LoVo (cell line): ENCODE measurements around the gene DNM3.

Source experiments
- DNase-seq: peaks from one replicate; pipeline ENCODE4 v3.0.0-alpha.2; 2016; ENCODE audit warnings: low spot score

Gene DNM3

DNA sequence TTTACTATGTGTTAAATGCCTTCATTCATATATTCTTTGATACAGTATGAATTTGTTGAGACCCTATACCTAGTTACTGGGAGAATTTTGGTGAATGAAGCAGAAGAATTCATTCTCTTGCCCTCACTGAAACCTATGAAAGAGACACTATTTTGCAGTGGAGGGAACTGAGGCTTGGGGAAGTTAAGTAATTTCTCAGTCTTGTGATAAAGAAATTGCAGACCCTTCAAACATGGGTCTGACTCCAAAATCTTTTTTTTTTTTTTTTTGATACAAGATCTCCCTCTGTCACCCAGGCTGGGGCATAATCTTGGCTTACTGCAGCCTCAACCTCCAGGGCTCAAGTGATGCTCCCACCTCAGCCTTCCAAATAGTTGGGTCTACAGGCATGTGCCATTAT is 132.1 kb downstream of the DNM3 start:
- no peak for DNase-seq

DNA sequence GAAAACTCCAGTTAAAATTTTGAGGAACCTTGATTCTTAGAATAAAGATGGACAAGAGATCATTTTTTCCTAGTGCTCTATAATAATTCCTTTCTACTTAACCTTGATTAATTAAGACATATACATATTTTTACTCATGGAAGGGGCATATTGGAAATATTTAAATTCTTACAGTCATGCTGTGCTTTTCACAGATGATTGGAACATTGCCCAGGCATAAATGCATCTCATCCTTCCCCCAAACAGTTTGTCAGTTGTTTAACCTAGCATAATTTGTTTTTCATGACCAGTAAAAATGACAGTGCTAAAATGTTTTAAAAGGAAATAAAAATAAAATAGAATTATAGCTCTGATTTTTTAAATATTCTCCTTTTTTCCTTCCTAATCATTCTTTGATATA is 140.0 kb downstream of the DNM3 start:
- no peak for DNase-seq

DNA sequence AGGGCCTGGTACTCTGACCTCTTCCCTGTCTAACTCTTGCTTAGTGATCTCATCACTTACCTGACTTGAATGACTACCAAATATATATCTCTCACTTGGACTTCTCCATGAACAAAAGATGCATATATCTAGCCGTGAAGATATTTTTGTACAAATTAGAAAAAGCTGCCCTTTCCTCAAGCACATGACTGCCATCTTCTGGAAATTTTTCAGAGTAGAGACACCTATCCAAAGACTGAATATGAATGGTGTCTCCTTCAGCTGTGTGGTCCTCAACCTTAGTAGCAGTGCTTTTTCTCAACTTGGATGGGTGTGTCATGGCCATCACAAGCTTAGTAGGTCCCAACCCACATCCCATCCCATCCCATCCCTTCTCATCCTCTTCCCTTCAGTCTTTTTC is 142.3 kb downstream of the DNM3 start:
- DNase-seq: peak; percentile 30

DNA sequence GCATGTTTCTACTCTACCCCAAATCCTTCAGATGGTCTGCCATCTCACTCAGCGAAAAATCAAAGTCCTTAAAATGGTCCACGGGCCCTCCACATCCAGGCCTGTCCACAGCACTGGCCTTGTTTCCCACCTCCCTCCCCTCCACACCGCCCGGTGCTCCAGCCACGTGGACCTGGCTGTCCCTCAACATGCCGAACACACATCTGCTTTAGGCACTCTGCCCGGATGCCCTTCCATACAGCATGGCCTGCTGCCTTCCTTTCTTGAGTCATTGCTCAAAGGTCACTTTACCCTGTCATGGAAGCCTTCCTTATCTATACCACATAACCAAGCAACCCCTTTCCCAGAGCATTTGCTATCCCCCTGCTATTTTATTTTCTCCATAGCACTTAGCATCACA is 143.0 kb downstream of the DNM3 start:
- DNase-seq: peak; percentile 30

DNA sequence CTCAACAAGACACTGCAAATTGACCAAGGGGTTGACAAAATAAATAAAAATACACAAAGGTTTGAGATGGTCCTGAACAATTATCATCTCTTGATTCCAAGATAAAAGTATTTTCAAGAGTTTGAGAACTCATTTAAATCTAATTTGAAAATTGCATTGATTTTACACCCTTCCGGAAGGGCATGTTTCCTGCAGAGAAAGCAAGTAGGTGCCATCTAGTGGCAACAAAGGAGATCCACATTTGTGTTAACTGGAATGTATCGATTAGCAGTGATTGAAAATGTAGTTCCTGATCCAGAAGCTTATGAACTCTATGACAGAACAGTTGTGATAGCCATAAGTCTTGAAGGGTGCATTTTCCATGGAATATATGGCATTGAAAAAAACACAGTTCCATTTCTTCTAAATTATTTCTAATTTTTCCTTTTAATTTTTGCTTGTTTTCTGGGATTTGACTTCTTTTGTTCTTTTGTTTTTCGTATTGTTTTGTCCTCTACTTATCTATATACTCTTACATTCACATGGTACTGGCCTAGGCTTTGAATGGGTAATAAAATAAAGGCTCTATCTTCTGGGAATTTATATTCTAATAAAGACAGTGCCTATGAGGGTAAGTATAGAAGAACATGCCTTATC is 143.7 kb downstream of the DNM3 start:
- peak; percentile 43 for DNase-seq

DNA sequence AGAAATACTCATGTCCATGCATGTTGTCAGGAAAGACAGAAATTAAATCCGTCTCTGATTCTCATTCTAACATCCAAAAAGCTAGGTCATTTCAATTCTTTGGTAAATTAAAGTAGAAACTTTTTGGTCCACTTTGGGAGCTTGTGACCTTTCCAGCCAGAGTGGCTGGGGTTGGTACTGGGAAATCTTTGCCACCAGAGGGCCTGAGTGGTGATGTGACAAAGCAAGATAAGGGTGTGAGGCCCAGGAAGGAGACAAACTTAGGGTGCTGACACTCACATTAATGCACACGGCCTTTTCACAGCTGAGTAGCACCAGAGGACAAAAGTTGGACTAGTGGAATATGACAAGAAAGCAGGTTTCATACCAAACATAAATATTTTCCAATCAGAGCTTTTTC is 144.3 kb downstream of the DNM3 start:
- DNase-seq: no peak

DNA sequence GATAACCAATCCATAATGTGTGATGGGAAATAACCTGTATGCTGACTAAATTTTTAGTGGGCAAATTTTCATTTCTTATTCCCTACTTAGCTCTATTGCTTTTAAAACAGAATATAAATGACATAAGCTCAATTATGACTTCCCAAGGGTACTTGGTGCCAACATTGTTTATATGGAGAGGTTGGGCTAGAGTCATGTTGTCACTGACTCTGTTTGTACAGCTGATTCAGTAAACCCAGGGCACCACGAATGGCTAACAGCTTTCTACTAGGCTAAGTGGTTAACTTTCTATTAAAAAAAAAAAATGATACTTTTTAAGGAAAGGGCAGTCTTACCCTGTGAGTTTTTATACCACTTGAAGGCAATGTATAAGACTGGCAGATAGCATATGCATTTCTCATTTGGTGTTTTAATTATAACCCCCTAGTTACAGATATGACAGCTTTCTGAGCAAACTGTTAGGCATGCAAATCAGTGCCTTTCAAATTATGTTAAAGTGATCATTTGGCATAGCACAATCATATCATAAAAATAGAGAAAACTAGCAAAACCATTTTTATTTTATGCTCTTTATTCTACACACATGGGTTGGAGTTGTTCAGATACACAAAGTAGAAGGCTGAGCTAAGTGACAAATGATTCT is 147.1 kb downstream of the DNM3 start:
- DNase-seq: no peak

DNA sequence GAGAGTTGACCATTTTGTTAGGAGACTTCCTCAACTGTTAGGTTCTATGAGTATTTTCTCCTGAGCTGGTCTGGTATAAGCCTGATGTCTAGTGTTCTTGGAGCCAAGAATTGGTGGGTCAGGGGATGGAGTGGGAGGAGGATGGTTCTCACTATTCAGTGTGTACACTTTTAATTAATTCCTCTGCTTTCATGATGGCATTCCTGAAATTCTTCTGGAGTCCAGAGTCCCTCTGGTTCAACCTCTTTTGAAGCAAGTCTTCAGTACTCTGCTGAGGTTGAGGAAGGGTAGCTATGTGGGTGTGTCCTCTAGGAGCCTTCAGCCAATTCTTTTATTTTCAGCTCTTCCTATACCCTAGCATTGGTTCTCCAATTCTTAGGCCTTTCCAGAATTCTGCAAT is 149.1 kb downstream of the DNM3 start:
- DNase-seq: no peak

DNA sequence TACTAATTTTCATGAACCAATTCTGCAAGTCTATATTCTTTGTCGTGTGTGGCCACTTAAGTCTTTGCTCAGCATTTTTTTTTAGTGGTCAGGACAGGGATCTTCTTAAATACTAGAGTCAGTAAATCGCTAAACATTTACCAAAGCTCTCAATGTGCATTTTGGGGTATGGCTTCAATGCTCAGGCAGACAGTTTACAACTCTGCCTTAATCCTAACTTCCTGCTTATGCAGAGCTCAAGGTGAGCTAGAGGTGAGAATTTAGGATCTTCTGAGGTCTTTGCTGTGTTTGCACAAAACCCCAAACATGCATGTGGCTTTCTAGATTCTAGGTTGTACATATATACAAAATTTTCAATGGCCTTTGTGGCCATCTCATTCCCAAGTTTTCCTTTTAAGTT is 153.0 kb downstream of the DNM3 start:
- DNase-seq: no peak

DNA sequence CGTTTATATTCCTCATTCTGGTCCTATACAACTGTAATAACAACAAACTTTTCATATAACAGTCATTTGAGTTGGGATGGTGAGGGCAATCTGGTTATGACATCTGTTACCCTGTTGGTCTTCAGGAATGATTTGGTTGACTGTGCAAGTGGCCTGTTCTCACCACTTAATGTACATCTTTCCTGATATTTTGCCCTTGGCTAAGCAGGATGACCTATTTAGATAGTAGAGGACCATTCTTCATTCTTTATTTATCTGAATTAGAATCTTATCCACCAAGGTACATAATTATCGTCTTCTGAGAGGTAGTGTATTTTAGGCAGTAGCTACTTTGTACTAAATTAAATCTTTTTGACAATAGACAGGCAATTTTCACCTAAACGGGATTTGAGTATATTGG is 154.3 kb downstream of the DNM3 start:
- DNase-seq: no peak

DNA sequence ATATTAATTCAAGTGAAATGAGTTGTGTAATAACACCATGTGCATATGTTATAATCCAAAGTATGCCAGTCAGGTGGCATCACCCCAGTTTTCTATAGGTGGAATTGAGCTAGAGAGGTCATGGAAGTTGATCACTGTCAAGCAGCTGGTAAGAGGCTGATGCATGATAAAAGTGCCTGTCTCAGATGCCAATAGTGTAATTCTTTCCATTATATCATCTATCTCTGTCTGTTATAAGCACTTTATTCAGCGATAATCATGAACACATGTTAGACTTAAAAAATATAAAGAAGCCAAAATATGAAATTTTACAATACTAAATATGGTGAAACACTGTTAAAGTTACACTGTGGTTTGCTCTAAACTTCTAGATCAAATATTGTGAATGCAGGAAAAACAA is 156.6 kb downstream of the DNM3 start:
- no peak for DNase-seq

DNA sequence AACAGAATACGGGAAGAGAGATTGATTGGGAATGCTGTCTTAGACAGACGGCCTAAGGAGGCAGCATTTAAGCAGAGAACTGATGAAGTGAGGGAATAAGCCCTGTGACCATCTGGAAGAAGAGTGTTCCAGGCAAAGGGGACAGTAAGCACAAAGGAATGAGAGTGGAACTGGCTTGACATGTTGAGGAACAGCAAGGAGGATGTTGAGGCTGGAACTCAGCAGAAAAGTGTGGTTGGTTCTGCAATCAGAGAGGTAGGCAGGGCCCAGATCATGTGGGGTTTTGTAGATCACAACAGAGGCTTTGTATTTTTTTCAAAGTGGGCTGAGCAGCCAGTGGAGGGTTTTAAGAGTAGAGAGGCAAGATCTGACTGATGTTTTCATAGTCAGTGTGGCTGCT is 157.4 kb downstream of the DNM3 start:
- DNase-seq: no peak

DNA sequence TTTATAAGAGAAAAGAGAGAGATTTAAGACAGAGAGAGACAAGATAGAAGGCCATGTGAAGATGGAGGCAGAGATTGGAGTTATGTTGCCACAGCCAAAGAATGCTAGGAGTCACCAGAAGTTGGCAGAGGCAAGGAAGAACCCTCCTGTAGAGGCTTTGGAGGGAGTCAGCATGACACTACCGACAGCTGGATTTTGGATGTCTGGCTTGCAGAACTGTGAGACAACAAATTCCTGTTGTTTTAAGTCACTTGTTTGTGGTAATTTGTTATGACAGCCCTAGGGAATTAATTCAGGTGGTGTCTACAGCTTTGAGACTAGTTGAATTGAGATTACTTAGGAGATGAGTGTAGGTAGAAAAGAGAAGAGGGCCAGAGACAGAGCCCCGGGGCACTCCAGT is 158.5 kb downstream of the DNM3 start:
- no peak for DNase-seq

DNA sequence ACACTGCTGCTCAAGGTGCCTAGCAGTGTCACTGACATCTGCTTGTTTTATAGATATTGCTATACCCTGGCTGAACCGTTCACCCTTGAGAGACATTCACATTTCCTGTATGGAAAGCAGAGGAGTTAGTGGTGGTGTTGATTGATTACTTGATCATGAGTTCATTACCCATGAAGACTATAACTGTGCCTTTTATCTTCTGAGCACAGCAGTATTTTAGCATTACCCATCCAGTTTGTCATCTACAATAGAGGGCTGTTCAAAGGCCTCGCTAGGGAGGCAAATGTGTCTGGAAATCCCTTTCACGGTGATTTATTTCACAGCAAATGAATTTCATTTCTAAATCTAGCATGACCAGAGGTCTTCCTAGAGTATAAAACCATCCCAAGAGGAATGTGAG is 160.0 kb downstream of the DNM3 start:
- DNase-seq: no peak

DNA sequence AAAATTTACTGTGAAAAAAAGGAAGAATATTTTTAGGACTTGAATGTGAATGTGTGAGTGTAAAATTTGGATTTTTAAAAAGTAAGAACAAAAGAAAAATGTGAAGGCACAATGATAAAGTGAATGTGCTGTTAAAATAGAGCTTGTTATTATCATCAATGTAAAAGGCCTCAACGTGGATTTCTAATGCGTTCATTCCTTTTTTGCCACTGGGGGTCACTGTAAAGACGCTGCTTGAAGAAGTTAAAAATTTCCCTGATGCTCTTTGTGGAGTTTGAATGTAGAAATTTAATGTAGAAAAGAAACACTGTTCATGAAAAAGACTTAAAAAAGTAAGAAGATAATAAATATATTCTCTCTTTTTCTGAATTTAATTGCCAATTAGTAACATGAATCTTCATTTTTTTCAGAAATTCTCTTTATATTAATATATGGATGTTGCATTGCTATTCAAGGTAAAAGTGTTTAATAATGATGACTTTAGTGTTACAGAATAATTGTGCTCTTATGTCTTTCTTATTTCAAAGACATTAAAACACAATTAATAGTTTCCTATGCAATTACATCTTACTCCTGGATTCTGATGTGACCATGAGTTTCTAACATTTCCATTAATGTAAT is 161.5 kb downstream of the DNM3 start:
- peak; percentile 32 for DNase-seq

DNA sequence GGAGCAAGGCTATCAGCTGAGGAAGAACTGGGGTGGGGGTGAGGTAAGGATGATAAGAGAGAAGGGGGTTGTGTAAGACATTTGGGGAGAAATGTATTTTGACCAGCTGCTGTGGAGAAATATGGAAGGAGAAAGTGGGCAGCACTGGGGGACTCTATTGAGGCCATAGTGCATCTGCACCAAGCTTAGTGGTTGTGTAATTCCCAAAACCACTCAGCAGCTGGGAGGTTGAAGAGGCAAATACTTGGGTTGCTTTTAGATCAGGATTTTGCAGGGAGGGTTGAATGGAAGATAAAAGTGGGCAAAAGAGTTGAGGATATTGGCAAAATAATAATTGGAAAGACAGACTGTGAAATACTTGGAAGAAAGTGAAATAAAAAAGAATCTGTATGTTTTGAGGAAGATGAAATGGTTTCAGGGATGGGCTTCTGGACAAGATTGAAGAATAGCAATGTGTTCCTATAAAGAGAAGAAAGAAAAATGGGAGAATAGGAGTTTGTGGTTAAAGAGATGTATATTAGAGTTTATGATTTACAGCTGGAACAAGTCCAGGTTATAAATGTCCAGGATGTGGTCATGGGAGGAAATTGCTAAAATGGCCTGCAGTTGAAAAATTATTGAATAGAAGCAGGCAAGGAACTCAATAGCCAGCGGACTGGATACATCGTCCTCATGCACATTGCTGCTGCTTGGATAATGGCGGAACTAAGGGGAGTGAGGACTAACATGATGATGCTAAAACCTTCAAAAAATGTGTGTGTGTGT is 162.7 kb downstream of the DNM3 start:
- no peak for DNase-seq

DNA sequence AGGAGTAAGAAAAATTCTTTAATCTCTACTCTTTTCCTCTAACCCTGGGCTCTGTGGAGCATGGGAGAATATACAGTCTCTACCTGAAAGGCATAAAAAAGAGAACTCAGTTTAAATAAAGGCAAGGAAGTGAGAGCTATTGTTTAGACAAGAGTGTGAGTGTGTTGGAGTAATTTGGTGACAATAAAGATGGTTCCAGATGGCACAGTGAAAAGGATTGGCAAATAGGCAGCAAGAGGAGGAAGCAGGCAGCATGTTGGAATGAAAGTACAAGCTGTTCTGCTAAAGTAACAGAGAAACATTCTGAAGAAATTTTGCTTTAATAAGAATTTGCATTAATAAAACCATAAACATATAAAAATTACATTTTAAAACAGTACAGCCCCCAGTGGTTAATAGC is 163.4 kb downstream of the DNM3 start:
- no peak for DNase-seq

DNA sequence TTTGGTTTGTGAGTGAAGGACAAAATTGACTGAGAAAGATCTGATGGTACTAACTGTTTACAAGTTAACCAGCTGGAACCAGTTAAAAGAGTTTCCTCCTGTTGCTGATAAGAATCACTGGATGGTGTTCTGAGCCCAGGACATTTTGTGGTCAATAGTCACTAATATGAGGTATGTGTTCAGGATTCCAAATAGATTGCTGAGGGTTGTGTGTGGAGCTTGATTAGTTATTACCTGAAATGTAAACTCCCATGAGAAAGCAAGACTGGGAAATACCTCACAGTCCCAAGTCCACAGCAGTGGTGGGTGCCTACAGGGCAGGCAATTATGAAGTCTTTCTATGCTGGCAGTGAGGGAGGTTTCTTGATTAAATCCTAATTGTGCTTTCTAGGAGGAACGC is 164.6 kb downstream of the DNM3 start:
- peak; percentile 17 for DNase-seq

DNA sequence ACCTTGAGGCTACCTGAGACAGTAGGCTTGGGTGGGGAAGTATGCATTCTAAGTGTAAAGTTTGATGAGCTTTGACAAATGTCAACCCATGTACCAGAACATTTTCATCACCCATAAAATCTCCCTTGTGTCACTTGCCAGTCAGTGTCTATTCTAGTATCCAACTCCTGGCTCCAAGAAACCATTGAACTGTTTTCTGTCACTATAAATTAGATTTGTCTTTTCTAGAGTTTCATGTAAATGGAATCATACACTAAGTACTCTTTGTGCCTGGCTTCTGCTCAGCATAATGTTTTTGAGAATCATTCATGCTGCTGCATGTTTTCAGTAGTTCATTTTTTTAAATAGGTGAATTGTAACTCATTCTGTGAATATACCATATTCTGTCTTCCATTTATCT is 165.4 kb downstream of the DNM3 start:
- DNase-seq: no peak

DNA sequence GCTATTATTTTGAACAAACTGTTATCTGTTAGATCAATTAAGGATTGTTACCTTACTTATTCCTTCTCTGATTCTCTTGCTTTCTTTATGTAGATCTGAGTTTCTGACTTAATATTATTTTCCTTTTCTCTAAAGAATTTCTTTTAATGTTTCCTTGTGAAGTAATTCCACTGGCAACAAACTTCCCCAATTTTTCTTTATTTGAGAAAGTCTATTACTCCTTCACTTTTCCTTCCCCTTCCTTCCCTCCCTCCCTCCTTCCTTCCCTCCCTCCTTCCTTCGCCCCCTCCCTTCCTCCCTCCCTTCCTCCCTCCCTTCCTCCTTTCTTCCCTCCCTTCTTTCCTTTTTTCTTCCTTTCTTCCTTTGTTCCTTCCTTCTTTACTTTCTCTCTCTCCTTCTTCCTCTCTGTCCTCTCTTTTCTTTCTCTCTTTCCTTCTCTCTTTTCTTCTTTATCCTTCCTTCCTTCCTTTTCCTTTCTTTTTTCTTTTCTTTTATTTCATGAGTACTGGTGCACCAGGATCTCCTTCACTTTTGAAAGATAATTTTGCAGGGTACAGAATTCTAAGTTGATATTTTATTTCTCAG is 177.5 kb downstream of the DNM3 start:
- DNase-seq: no peak

DNA sequence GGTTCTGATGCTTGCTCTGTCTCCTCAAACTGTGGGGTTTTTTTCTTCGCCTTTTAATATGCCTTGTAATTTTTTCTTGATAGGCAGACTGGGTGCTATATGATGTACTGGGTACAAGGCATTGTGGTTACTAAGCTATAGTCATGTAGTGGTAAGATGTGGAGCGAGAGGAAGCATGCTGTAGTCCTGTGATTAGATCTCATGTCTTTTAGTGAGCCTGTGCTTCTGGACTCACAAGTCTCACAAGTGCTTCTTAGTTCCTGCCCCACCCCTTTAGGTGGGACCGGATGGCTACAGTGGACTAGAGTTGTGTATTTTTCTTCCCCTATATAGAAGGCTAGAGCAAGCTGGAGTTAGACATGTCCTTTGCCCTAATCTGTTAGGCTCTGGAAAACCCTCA is 178.7 kb downstream of the DNM3 start:
- no peak for DNase-seq

DNA sequence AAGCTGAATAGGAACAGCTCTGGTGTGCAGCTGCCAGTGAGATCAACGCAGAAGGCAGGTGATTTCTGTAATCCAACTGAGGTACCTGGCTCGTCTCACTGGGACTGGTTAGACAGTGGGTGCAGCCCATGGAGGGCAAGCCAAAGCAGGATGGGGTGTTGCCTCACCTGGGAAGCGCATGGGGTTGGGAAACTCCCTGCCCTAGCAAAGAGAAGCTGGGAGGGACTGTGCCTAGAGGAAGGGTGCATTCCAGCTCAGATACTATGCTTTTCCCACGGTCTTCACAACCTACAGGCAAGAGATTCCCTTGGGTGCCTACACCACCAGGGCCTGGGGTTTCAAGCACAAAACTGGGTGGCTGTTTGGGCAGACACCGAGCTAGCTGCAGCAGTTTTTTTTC is 183.2 kb downstream of the DNM3 start:
- no peak for DNase-seq
